Measurements from ENCODE around the gene MRPS27. TPM values are rescaled to one million over a fixed set of nuclear protein-coding genes. Genes with fewer than 3 reads are reported as not detected.

MRPS27 gene
- total RNA-seq, 2 experiments from 2014 or later: 48.2 to 53.9 TPM

GRCh38 chr5:72222521-72222920 lies 97.5 kb downstream of the MRPS27 start:
- ATAC-seq: no peak
- ChIA-PET POLR2A (no interaction called here), CTCF (interaction anchor here (0.7 kb wide), 1 partner anchor 35 kb away, joined by 3 read pairs; no protein-coding TSS in a partner anchor)
- H3K36me3 Mint-ChIP-seq (ENCODE audit: low read depth): peaks cover 74% of the 10 kb centered on the region
- H3K9me3 Mint-ChIP-seq (ENCODE audit: insufficient read depth): no peaks in the 10 kb centered on the region
- H3K4me1 Mint-ChIP-seq (ENCODE audit: low read depth): peaks cover 10% of the 10 kb centered on the region
- no peak overlapping the region for H3K4me3 Mint-ChIP-seq
- no peaks in the 10 kb centered on the region for H3K27me3 Mint-ChIP-seq (ENCODE audit: low read depth)
- H3K27ac Mint-ChIP-seq: no peak overlapping the region
- no peak for DNase-seq

- Mint-ChIP-seq H3K4me1 (ENCODE audit: low read depth) (peaks cover 3% of the 10 kb centered on the region), H3K36me3 (ENCODE audit: low read depth) (peaks cover 78% of the 10 kb centered on the region), H3K27me3 (ENCODE audit: low read depth) (no peaks in the 10 kb centered on the region), H3K9me3 (ENCODE audit: insufficient read depth) (no peaks in the 10 kb centered on the region), H3K27ac (no peak overlapping the region), H3K4me3 (no peak overlapping the region)
- ATAC-seq (no peak), DNase-seq (no peak)
- ChIA-PET POLR2A (no interaction called here), CTCF (no interaction called here)
These were observed 98.5 kb downstream of the MRPS27 start for GRCh38 chr5:72221541-72221940.

DNA sequence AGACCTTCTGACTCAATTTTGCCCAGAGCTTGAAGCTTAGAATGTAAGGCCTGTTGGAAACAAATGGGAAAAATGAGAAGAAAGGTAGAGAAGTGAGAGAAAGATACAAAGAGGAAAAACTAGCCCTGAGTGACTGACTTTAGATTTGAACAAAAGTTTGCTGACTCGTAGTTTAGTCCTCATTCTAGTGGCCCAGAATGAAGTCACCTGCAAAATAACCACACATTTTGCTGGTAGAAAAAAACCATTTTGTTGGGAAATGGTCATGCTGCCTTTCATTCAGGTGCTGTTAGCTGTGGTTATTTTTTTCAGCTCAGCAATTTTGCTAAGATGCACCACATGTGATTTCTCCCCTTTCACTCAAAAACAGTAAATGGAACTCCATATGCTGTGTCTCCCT lies 98.9 kb downstream of the MRPS27 start:
- no peaks in the 10 kb centered on the region for H3K27me3 Mint-ChIP-seq (ENCODE audit: low read depth)
- DNase-seq (no peak), ATAC-seq (no peak)
- ChIA-PET CTCF (no interaction called here), POLR2A (no interaction called here)
- no peak overlapping the region for H3K4me3 Mint-ChIP-seq
- peaks cover 77% of the 10 kb centered on the region for H3K36me3 Mint-ChIP-seq (ENCODE audit: low read depth)
- H3K9me3 Mint-ChIP-seq (ENCODE audit: insufficient read depth): no peaks in the 10 kb centered on the region
- no peak overlapping the region for H3K27ac Mint-ChIP-seq
- peaks cover 3% of the 10 kb centered on the region for H3K4me1 Mint-ChIP-seq (ENCODE audit: low read depth)

- CTCF ChIA-PET: no interaction called here
- no peaks in the 10 kb centered on the region for H3K27me3 Mint-ChIP-seq (ENCODE audit: low read depth)
- POLR2A ChIA-PET: no interaction called here
- H3K9me3 Mint-ChIP-seq (ENCODE audit: insufficient read depth): no peaks in the 10 kb centered on the region
- H3K4me1 Mint-ChIP-seq (ENCODE audit: low read depth): no peaks in the 10 kb centered on the region
- no peak for ATAC-seq
- H3K4me3 Mint-ChIP-seq: no peak overlapping the region
- no peak for DNase-seq
- H3K27ac Mint-ChIP-seq: no peak overlapping the region
- H3K36me3 Mint-ChIP-seq (ENCODE audit: low read depth): peaks cover 45% of the 10 kb centered on the region
These were observed 103.3 kb downstream of the MRPS27 start for GRCh38 chr5:72216756-72217155.

DNA sequence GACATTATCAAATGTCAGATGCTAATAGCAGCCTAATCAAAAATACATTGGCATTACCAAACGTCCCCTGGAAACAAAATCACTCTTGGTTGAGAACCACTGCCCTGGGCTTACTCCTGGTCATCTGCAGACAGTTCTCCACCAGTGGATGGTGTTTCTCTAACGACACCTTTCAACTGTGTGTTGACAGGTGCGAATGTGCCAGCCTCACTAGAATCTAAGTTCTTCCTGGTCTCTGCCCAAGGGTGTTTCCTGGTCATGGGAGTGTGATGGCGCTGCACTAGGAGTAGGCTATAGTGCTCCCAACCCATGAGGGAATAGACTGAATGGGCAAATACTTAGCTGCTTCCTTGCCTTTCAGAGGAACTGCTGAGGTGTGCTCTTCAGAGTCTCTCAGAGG lies 105.9 kb downstream of the MRPS27 start:
- Mint-ChIP-seq H3K4me1 (ENCODE audit: low read depth) (no peaks in the 10 kb centered on the region), H3K9me3 (ENCODE audit: insufficient read depth) (no peaks in the 10 kb centered on the region), H3K4me3 (no peak overlapping the region), H3K27ac (no peak overlapping the region), H3K36me3 (ENCODE audit: low read depth) (peaks cover 26% of the 10 kb centered on the region), H3K27me3 (ENCODE audit: low read depth) (no peaks in the 10 kb centered on the region)
- ATAC-seq (no peak), DNase-seq (no peak)
- CTCF ChIA-PET: no interaction called here
- POLR2A ChIA-PET: no interaction called here

DNA sequence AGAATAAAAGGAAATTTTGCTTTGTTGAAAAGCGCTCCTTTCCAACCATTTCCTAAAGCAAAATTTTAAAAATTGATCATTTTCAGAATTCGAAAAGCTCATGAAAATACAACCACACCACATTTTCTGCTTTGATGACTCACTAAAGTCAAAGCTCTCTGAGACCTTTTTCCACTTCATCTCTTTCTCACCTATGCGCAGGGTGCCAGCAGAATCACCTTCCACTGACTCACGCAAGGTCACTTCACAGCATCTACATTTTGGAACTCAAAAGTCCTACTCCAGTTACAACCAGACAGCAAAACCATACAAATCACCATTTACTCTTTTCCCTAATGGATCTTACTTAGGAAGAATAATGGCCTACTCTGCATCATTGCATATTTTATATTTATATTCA lies 106.6 kb downstream of the MRPS27 start:
- no peak for DNase-seq
- ChIA-PET POLR2A (no interaction called here), CTCF (no interaction called here)
- Mint-ChIP-seq H3K36me3 (ENCODE audit: low read depth) (peaks cover 19% of the 10 kb centered on the region), H3K9me3 (ENCODE audit: insufficient read depth) (no peaks in the 10 kb centered on the region), H3K27me3 (ENCODE audit: low read depth) (no peaks in the 10 kb centered on the region), H3K27ac (no peak overlapping the region), H3K4me3 (no peak overlapping the region), H3K4me1 (ENCODE audit: low read depth) (no peaks in the 10 kb centered on the region)
- no peak for ATAC-seq

DNA sequence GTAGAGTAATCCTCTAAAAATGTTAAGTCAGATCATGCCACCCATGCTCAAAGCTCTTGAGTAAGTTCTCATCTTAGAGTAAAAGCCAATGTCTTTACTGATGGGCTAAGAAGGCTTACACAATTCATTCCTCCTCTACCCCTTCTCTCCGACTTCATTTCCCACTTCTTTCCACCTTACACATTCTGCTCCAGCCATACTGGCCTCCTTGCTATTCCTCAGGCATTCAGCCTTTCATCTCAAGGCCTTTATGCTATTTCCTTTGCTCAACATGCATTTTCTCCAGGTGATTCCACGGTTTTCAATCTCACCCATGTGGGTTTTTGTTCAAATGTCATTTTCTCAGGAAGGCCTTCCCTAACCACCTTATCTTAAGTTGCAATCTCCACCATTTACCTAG lies 107.9 kb downstream of the MRPS27 start:
- CTCF ChIA-PET: no interaction called here
- no peaks in the 10 kb centered on the region for H3K27me3 Mint-ChIP-seq (ENCODE audit: low read depth)
- no peaks in the 10 kb centered on the region for H3K9me3 Mint-ChIP-seq (ENCODE audit: insufficient read depth)
- peaks cover 9% of the 10 kb centered on the region for H3K36me3 Mint-ChIP-seq (ENCODE audit: low read depth)
- POLR2A ChIA-PET: no interaction called here
- DNase-seq (no peak), ATAC-seq (no peak)
- no peak overlapping the region for H3K4me3 Mint-ChIP-seq
- no peaks in the 10 kb centered on the region for H3K4me1 Mint-ChIP-seq (ENCODE audit: low read depth)
- no peak overlapping the region for H3K27ac Mint-ChIP-seq

DNA sequence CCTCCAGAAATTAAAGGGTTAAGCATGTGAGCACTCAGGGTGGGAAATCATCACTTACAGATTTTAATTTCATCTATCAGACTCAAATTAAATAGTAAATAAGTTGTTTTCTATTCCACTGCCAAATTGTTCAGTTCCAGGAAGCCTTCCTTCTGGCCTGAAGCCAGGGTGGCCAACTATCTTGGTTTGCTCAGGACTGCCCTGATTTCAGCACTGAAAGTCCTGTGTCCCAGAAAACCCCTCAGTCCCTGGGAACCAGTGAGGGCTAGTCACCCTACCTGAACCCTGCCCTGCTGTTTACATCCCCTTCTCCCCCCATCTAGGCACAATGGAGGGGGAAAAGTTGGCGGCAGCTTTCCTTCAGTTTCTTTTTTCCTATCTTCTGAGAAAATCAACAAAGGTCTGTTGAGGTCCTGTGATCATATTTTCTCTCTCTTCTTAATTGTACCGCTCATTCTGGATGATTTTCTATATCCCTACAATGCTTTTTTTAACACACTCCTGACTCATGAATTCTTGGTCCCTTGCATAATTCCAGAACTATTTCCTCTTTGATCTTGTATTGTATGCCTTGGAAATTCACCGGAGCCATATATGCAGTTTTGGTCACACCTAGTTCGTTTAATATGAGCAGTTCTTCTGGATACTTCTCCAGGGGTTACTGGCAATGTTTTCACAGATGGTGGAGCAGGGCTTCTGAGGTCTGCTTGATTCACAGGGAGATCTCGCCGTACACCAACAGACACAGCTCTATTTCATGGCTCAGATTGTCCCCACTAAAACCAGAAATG lies 109.0 kb downstream of the MRPS27 start:
- Mint-ChIP-seq H3K27me3 (ENCODE audit: low read depth) (no peaks in the 10 kb centered on the region), H3K4me3 (no peak overlapping the region), H3K9me3 (ENCODE audit: insufficient read depth) (no peaks in the 10 kb centered on the region), H3K36me3 (ENCODE audit: low read depth) (peaks cover 4% of the 10 kb centered on the region), H3K4me1 (ENCODE audit: low read depth) (no peaks in the 10 kb centered on the region), H3K27ac (no peak overlapping the region)
- ChIA-PET CTCF (no interaction called here), POLR2A (interaction anchor here (0.6 kb wide), 1 partner anchor 129 kb away, joined by 3 read pairs; no protein-coding TSS in a partner anchor)
- DNase-seq (no peak), ATAC-seq (no peak)

DNA sequence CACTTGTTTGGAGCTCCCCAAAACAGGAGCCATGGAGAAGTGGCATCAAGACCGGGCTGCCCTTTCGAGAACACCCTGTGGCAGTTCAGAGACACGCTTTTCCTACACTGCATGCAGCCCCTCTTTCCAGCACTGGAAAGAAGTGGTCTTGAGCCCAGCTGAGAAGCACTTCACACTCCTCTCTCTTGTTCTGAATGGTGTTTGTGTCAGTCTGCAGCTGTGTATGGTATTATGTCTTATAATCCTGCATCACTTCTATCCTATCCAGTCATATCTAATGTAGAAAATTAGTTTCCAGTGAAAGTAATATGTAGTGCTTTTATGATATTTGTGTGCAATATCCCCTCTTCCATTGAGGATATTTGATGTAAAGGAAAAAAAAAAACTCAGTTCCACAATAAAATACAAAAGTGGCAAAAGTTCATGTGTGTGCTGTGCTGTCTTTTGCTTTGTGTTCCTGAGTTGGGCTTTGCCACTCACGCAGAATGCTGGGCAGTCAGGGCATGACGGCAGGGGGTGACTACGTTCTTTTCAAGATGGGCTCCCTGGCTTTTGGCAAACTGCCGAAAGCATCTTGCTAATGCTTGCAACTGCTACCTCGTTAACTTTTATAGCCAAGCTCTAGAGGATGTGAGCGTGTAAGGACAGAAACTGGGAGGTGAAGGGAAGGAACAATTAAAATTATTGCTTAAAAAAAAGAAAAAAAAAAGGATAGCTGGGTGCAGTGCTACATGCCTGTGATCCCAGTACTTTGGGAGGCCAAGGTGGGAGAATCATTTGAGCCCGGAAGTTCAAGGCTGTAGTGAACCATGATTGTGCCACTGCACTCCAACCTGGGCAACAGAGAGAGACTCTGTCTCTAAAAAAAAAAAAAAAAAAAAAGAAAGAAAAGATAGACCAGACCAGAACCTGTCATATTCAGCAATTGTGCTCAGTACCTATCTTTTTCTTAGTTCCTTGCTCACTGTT lies 110.6 kb downstream of the MRPS27 start:
- Mint-ChIP-seq H3K9me3 (ENCODE audit: insufficient read depth) (no peaks in the 10 kb centered on the region), H3K4me3 (no peak overlapping the region), H3K27me3 (ENCODE audit: low read depth) (no peaks in the 10 kb centered on the region), H3K36me3 (ENCODE audit: low read depth) (peaks cover 2% of the 10 kb centered on the region), H3K27ac (no peak overlapping the region), H3K4me1 (ENCODE audit: low read depth) (no peaks in the 10 kb centered on the region)
- CTCF ChIA-PET: interaction anchor here (0.6 kb wide), 1 partner anchor 22 kb away, joined by 3 read pairs; no protein-coding TSS in a partner anchor
- DNase-seq: no peak
- POLR2A ChIA-PET: no interaction called here
- no peak for ATAC-seq

DNA sequence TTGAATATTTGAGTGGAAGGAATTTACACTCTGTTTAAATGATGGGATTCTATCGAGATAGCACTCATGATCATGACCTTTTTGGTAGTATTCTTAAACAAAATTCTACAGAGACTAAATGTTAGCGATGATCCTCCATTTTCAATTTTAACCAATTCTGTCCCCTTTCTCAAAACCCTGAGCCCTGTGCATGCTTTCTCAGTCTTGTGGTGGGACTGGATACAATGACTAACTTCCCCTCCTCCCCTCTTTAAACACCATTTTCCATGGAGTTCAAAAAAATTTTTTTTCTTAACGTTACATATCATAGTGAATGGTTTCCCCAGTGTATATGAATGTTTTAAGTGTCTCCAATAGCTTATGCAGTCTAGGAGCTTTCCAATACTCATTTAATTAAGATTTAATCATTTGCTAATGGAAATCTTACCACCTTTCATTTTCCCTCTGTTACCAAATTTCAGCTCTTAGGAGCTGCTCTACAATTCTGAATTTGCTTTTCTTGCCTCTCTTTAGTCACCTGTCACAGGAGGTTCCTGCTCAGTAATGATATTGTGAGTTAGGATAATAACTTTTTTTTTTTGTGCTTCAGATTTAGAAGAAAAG lies 111.6 kb downstream of the MRPS27 start:
- ChIA-PET POLR2A (interaction anchor here (0.7 kb wide), 1 partner anchor 16 kb away, joined by 3 read pairs; no protein-coding TSS in a partner anchor), CTCF (no interaction called here)
- no peaks in the 10 kb centered on the region for H3K36me3 Mint-ChIP-seq (ENCODE audit: low read depth)
- no peaks in the 10 kb centered on the region for H3K4me1 Mint-ChIP-seq (ENCODE audit: low read depth)
- H3K27me3 Mint-ChIP-seq (ENCODE audit: low read depth): no peaks in the 10 kb centered on the region
- no peak for ATAC-seq
- no peak for DNase-seq
- H3K9me3 Mint-ChIP-seq (ENCODE audit: insufficient read depth): no peaks in the 10 kb centered on the region
- H3K27ac Mint-ChIP-seq: no peak overlapping the region
- H3K4me3 Mint-ChIP-seq: no peak overlapping the region

DNA sequence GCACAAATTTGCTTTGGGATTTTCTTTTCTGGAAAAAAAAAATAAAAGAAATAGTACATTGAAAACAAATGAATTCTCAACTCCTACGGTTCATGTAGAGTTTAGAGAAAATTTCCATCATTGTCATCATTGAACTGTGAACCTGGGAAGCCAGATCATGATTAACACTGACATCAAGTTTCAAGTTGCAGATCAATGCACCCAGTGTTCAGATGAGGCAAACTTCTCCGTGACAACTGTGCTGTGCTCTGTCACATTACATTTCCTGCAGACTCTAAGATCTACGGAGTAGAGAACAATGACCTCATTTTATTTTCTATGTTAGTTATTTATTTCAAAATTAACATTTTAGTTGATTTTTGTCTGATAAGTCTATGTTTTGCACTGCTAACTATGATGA lies 113.0 kb downstream of the MRPS27 start:
- H3K27me3 Mint-ChIP-seq (ENCODE audit: low read depth): peaks cover 1% of the 10 kb centered on the region
- DNase-seq (no peak), ATAC-seq (no peak)
- H3K4me1 Mint-ChIP-seq (ENCODE audit: low read depth): no peaks in the 10 kb centered on the region
- CTCF ChIA-PET: no interaction called here
- H3K36me3 Mint-ChIP-seq (ENCODE audit: low read depth): no peaks in the 10 kb centered on the region
- H3K9me3 Mint-ChIP-seq (ENCODE audit: insufficient read depth): no peaks in the 10 kb centered on the region
- H3K4me3 Mint-ChIP-seq: no peak overlapping the region
- H3K27ac Mint-ChIP-seq: no peak overlapping the region
- POLR2A ChIA-PET: no interaction called here

DNA sequence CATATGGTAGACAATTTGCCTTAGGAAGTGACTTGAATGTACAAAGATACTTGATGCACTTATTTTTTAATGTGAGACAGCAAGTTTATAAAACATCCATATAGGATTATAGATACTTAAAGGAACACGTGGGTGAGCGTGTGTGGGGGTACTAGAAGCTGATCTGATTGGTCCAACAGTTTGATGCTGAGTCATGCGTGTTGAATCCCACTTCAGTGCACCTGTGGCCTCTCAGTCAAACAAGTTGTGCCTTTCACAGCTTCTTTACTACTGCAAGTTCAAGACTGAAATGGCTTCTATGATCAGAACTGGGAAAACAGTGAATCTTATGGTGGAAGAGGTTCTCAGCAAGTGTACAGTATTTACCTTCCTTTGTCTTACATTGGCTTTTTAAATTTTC lies 113.9 kb downstream of the MRPS27 start:
- H3K27me3 Mint-ChIP-seq (ENCODE audit: low read depth): peaks cover 2% of the 10 kb centered on the region
- H3K4me1 Mint-ChIP-seq (ENCODE audit: low read depth): no peaks in the 10 kb centered on the region
- POLR2A ChIA-PET: no interaction called here
- no peaks in the 10 kb centered on the region for H3K36me3 Mint-ChIP-seq (ENCODE audit: low read depth)
- H3K4me3 Mint-ChIP-seq: no peak overlapping the region
- CTCF ChIA-PET: no interaction called here
- H3K9me3 Mint-ChIP-seq (ENCODE audit: insufficient read depth): no peaks in the 10 kb centered on the region
- DNase-seq: no peak
- ATAC-seq: no peak
- H3K27ac Mint-ChIP-seq: no peak overlapping the region
